Measurements from ENCODE around the gene IGFL3. TPM values are rescaled to one million over a fixed set of nuclear protein-coding genes. Genes with fewer than 3 reads are reported as not detected.
A peak's percentile ranks its signal among the peaks of the same experiment; 100 is the strongest.

The IGFL3 gene
- total and polyA plus RNA-seq, 2 of the 13 experiments (the other 11 are each of a cell fraction or from before 2014, with no cell fraction given) = not detected

DNA sequence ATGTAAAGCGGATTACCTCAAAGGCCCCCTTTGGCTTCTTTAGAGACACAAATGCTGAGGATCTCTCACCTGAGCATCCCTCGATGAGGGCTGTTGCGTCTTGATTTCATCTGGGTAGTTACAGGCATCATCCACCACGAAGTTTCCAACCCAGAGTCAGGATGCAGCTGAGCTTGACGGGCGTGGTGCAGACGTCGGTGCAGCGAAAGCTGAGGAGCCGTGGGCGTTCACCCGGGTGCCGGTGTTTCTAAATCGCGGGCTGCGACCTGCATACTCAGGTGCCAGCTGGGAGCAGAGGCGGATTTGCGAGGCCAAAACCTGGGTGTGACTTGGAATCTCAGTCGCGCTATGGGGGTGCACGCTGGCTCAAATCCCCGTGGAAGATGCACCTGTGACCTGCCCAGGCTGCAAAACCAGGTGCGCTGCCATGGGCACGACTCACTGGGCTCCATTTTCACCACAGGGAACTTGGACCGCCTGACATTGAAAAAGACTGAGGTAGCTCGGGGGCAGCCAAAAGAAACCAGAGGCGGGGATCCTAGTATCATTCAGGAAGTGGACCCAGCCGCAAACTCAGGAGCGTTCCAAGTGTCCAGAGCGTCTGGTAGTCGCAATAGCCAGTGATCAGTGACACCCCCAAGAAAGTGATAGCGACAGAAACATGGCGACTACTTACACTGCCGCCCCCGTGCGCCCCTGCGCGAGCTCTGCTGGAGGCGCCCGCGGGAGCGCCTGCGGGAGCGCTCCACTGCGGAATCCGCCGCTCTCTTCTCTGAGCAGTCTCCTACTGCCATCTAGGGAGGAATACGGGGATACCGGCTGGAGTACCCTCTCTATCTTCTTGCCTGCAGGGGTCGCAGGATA, 47.3 kb downstream of the IGFL3 start (continued):
- TF ChIP-seq ZBTB8A (CRISPR knock-in tag; IDR thresholded peaks at IDR 0.05; ENCODE audit: borderline replicate concordance, low read depth) (no peak), NONO (IDR thresholded peaks at IDR 0.05) (no peak), NONO (CRISPR knock-in tag; conservative IDR thresholded peaks at IDR 0.05) (no peak), ZIK1 (CRISPR knock-in tag; IDR thresholded peaks at IDR 0.05; ENCODE audit: borderline replicate concordance, low read depth) (no peak), SOX6 (IDR thresholded peaks at IDR 0.05) (no peak), SOX6 (CRISPR knock-in tag; IDR thresholded peaks at IDR 0.05) (peak; percentile 19; the same call in 1 of the 2 replicates), ZBTB33 (CRISPR knock-in tag; IDR thresholded peaks at IDR 0.05) (peak; percentile 68), BCL6 (CRISPR knock-in tag; IDR thresholded peaks at IDR 0.05) (0 out of 2 replicates have a peak, but pooled peaks have one; percentile 22), HOMEZ (CRISPR knock-in tag; IDR thresholded peaks at IDR 0.05; ENCODE audit: low read depth) (no peak), ZNF564 (CRISPR knock-in tag; IDR thresholded peaks at IDR 0.05) (peak; percentile 52; the same call in 1 of the 2 replicates), ZSCAN22 (CRISPR knock-in tag; IDR thresholded peaks at IDR 0.05) (no peak), ZMYM4 (CRISPR knock-in tag; IDR thresholded peaks at IDR 0.05) (peak; percentile 62; the same call in 1 of the 2 replicates), ZEB1 (IDR thresholded peaks at IDR 0.05; ENCODE audit: insufficient replicate concordance, low read depth) (no peak), MAFK (conservative IDR thresholded peaks at IDR 0.05 in 1 of 2, IDR thresholded peaks at IDR 0.05 in 1 of 2; ENCODE audit: low read length in 2 of 2) (no peak), KLF9 (CRISPR knock-in tag; IDR thresholded peaks at IDR 0.05; ENCODE audit: low read depth) (no peak), RBM39 (IDR thresholded peaks at IDR 0.05; ENCODE audit: low read depth, low read length, poor library complexity, severe bottlenecking) (peak; percentile 70), HDAC1 (CRISPR knock-in tag; IDR thresholded peaks at IDR 0.05) (no peak), PHF21A (CRISPR knock-in tag; IDR thresholded peaks at IDR 0.05) (peak; percentile 41; the same call in 1 of the 2 replicates), KDM5B (CRISPR knock-in tag; IDR thresholded peaks at IDR 0.05; ENCODE audit: borderline replicate concordance) (0 out of 2 replicates have a peak, but pooled peaks have one; percentile 39), RXRA (CRISPR knock-in tag; IDR thresholded peaks at IDR 0.05) (peak; percentile 10)
- TF ChIP-seq, protein P1, sequence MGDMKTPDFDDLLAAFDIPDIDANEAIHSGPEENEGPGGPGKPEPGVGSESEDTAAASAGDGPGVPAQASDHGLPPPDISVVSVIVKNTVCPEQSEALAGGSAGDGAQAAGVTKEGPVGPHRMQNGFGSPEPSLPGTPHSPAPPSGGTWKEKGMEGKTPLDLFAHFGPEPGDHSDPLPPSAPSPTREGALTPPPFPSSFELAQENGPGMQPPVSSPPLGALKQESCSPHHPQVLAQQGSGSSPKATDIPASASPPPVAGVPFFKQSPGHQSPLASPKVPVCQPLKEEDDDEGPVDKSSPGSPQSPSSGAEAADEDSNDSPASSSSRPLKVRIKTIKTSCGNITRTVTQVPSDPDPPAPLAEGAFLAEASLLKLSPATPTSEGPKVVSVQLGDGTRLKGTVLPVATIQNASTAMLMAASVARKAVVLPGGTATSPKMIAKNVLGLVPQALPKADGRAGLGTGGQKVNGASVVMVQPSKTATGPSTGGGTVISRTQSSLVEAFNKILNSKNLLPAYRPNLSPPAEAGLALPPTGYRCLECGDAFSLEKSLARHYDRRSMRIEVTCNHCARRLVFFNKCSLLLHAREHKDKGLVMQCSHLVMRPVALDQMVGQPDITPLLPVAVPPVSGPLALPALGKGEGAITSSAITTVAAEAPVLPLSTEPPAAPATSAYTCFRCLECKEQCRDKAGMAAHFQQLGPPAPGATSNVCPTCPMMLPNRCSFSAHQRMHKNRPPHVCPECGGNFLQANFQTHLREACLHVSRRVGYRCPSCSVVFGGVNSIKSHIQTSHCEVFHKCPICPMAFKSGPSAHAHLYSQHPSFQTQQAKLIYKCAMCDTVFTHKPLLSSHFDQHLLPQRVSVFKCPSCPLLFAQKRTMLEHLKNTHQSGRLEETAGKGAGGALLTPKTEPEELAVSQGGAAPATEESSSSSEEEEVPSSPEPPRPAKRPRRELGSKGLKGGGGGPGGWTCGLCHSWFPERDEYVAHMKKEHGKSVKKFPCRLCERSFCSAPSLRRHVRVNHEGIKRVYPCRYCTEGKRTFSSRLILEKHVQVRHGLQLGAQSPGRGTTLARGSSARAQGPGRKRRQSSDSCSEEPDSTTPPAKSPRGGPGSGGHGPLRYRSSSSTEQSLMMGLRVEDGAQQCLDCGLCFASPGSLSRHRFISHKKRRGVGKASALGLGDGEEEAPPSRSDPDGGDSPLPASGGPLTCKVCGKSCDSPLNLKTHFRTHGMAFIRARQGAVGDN (CRISPR knock-in tag; IDR thresholded peaks at IDR 0.05) = peak; percentile 64

Data from HepG2 (cell line).